Measurements from ENCODE around the gene SULT2B1.

The SULT2B1 gene

GRCh38 chr19:48551437-48552302, at the start of gene SULT2B1:
Gene SULT2B1, plus strand, starts transcription at chr19:48552172. Its CDS starts 81 bp downstream, at chr19:48552253.
- Histone ChIP-seq H3K4me3 (ENCODE audit: low read length) (no peak within 1 kb of the TSS), H3K9ac (ENCODE audit: low read depth, low read length) (no peak within 1 kb of the TSS), H3K27me3 (ENCODE audit: insufficient read depth, low read length) (no peaks in the 10 kb centered on the region), H3K9me3 (ENCODE audit: insufficient read depth, low read depth, low read length) (no peaks in the 10 kb centered on the region), H3K4me1 (ENCODE audit: insufficient read depth, low read length) (peaks cover 5% of the 10 kb centered on the region; the same call in 1 of the 2 replicates), H3K27ac (ENCODE audit: low read length) (no peak within 1 kb of the TSS), H3K36me3 (ENCODE audit: insufficient read depth, low read depth, low read length) (no peaks in the 10 kb centered on the region)

- H3K27ac ChIP-seq (ENCODE audit: low read length): no peak overlapping the region
- H3K4me3 ChIP-seq (ENCODE audit: low read length): peak overlapping the region; percentile 77
- H3K9me3 ChIP-seq (ENCODE audit: insufficient read depth, low read depth, low read length): no peaks in the 10 kb centered on the region
- H3K36me3 ChIP-seq (ENCODE audit: insufficient read depth, low read depth, low read length): no peaks in the 10 kb centered on the region
- no peak overlapping the region; the same call in 1 of the 2 replicates for H3K9ac ChIP-seq (ENCODE audit: low read depth, low read length)
- H3K4me1 ChIP-seq (ENCODE audit: insufficient read depth, low read length): peaks cover 5% of the 10 kb centered on the region; the same call in 1 of the 2 replicates
- no peaks in the 10 kb centered on the region for H3K27me3 ChIP-seq (ENCODE audit: insufficient read depth, low read length)
These were observed 49.5 kb upstream of the SULT2B1 start for GRCh38 chr19:48502350-48503018.

GRCh38 chr19:48506138-48506733, 45.7 kb upstream of the SULT2B1 start:
- no peaks in the 10 kb centered on the region for H3K9me3 ChIP-seq (ENCODE audit: insufficient read depth, low read depth, low read length)
- H3K27ac ChIP-seq (ENCODE audit: low read length): no peak overlapping the region
- H3K9ac ChIP-seq (ENCODE audit: low read depth, low read length): no peak overlapping the region
- no peaks in the 10 kb centered on the region for H3K4me1 ChIP-seq (ENCODE audit: insufficient read depth, low read length)
- H3K36me3 ChIP-seq (ENCODE audit: insufficient read depth, low read depth, low read length): no peaks in the 10 kb centered on the region
- H3K27me3 ChIP-seq (ENCODE audit: insufficient read depth, low read length): peaks cover 5% of the 10 kb centered on the region; the same call in 1 of the 2 replicates
- H3K4me3 ChIP-seq (ENCODE audit: low read length): no peak overlapping the region

GRCh38 chr19:48507911-48508439, 44.0 kb upstream of the SULT2B1 start:
- Histone ChIP-seq H3K27me3 (ENCODE audit: insufficient read depth, low read length) (peaks cover 17% of the 10 kb centered on the region), H3K36me3 (ENCODE audit: insufficient read depth, low read depth, low read length) (no peaks in the 10 kb centered on the region), H3K27ac (ENCODE audit: low read length) (no peak overlapping the region)

GRCh38 chr19:48508729-48509411, 43.1 kb upstream of the SULT2B1 start:
- H3K4me3 ChIP-seq (ENCODE audit: low read length): no peak overlapping the region
- H3K4me1 ChIP-seq (ENCODE audit: insufficient read depth, low read length): no peaks in the 10 kb centered on the region
- no peaks in the 10 kb centered on the region for H3K9me3 ChIP-seq (ENCODE audit: insufficient read depth, low read depth, low read length)
- H3K36me3 ChIP-seq (ENCODE audit: insufficient read depth, low read depth, low read length): no peaks in the 10 kb centered on the region
- no peak overlapping the region for H3K27ac ChIP-seq (ENCODE audit: low read length)
- no peak overlapping the region for H3K9ac ChIP-seq (ENCODE audit: low read depth, low read length)
- peaks cover 21% of the 10 kb centered on the region for H3K27me3 ChIP-seq (ENCODE audit: insufficient read depth, low read length)

More at GRCh38 chr19:48507911-48508439, 44.0 kb upstream of the SULT2B1 start:
- H3K4me3 ChIP-seq (ENCODE audit: low read length): no peak overlapping the region
- no peaks in the 10 kb centered on the region for H3K4me1 ChIP-seq (ENCODE audit: insufficient read depth, low read length)
- H3K9ac ChIP-seq (ENCODE audit: low read depth, low read length): no peak overlapping the region
- H3K9me3 ChIP-seq (ENCODE audit: insufficient read depth, low read depth, low read length): no peaks in the 10 kb centered on the region

GRCh38 chr19:48509467-48510194, 42.3 kb upstream of the SULT2B1 start:
- H3K4me3 ChIP-seq (ENCODE audit: low read length): peak overlapping the region; percentile 73
- H3K27me3 ChIP-seq (ENCODE audit: insufficient read depth, low read length): peaks cover 21% of the 10 kb centered on the region
- H3K4me1 ChIP-seq (ENCODE audit: insufficient read depth, low read length): no peaks in the 10 kb centered on the region
- no peaks in the 10 kb centered on the region for H3K9me3 ChIP-seq (ENCODE audit: insufficient read depth, low read depth, low read length)
- H3K27ac ChIP-seq (ENCODE audit: low read length): no peak overlapping the region
- H3K36me3 ChIP-seq (ENCODE audit: insufficient read depth, low read depth, low read length): no peaks in the 10 kb centered on the region
- H3K9ac ChIP-seq (ENCODE audit: low read depth, low read length): peak overlapping the region; percentile 34; the same call in 1 of the 2 replicates

- H3K4me1 ChIP-seq (ENCODE audit: insufficient read depth, low read length): no peaks in the 10 kb centered on the region
- peak overlapping the region; percentile 34; the same call in 1 of the 2 replicates for H3K9ac ChIP-seq (ENCODE audit: low read depth, low read length)
- H3K27ac ChIP-seq (ENCODE audit: low read length): no peak overlapping the region
- peaks cover 21% of the 10 kb centered on the region for H3K27me3 ChIP-seq (ENCODE audit: insufficient read depth, low read length)
- H3K36me3 ChIP-seq (ENCODE audit: insufficient read depth, low read depth, low read length): no peaks in the 10 kb centered on the region
- peak overlapping the region; percentile 73 for H3K4me3 ChIP-seq (ENCODE audit: low read length)
- H3K9me3 ChIP-seq (ENCODE audit: insufficient read depth, low read depth, low read length): no peaks in the 10 kb centered on the region
These were observed 41.3 kb upstream of the SULT2B1 start for GRCh38 chr19:48510421-48511268.

- Histone ChIP-seq H3K27ac (ENCODE audit: low read length) (no peak overlapping the region), H3K4me3 (ENCODE audit: low read length) (peak overlapping the region; percentile 73; the same call in 1 of the 2 replicates), H3K27me3 (ENCODE audit: insufficient read depth, low read length) (peaks cover 21% of the 10 kb centered on the region), H3K36me3 (ENCODE audit: insufficient read depth, low read depth, low read length) (no peaks in the 10 kb centered on the region), H3K9ac (ENCODE audit: low read depth, low read length) (no peak overlapping the region), H3K9me3 (ENCODE audit: insufficient read depth, low read depth, low read length) (no peaks in the 10 kb centered on the region), H3K4me1 (ENCODE audit: insufficient read depth, low read length) (no peaks in the 10 kb centered on the region)
These were observed 40.6 kb upstream of the SULT2B1 start for GRCh38 chr19:48511321-48511731.

- Histone ChIP-seq H3K36me3 (ENCODE audit: insufficient read depth, low read depth, low read length) (no peaks in the 10 kb centered on the region), H3K9ac (ENCODE audit: low read depth, low read length) (no peak within 1 kb of the TSS), H3K4me3 (ENCODE audit: low read length) (peak within 1 kb of the TSS; percentile 73), H3K4me1 (ENCODE audit: insufficient read depth, low read length) (no peaks in the 10 kb centered on the region), H3K9me3 (ENCODE audit: insufficient read depth, low read depth, low read length) (no peaks in the 10 kb centered on the region), H3K27me3 (ENCODE audit: insufficient read depth, low read length) (peaks cover 21% of the 10 kb centered on the region), H3K27ac (ENCODE audit: low read length) (no peak within 1 kb of the TSS)
These were observed 40.0 kb upstream of the SULT2B1 start, which contains the start of gene LMTK3 for GRCh38 chr19:48511800-48512503. Gene LMTK3, minus strand, starts transcription at chr19:48511835. Its CDS starts 259 bp downstream, at chr19:48511576.
